Measurements from ENCODE around the gene POU3F2. TPM values are rescaled to one million over a fixed set of nuclear protein-coding genes. Genes with fewer than 3 reads are reported as not detected.

The POU3F2 gene
- total and polyA plus RNA-seq, 9 of the 15 experiments (the other 6 are each of a cell fraction or from before 2014, with no cell fraction given), result 0.08 to 0.46 (median 0.36) TPM

GRCh38 chr6:98836962-98837944, 2.9 kb downstream of the POU3F2 start:
- ATAC-seq (no peak), FAIRE-seq (no peak), DNase-seq (ENCODE audit: extremely low read depth in 1 of 4, low spot score in 3 of 4) (no peak)
- H3K27ac ChIP-seq (ENCODE audit: extremely low read depth, low read depth, low read length), result no peak overlapping the region
- peak overlapping the region; percentile 49; the same call in 1 of the 2 replicates for H2AFZ ChIP-seq (ENCODE audit: low read depth, low read length)
- in situ Hi-C loops (cut with MboI) (loop anchor here (5.0 kb wide), 1 partner anchor 65 kb away; no protein-coding TSS in a partner anchor), intact Hi-C loops (cut with micrococcal nuclease) (no loop called here)
- CTCF ChIA-PET (ENCODE audit: low intra/inter-chr PET ratio), result interaction anchor here (1.1 kb wide), 1 partner anchor 68 kb away, joined by 3 read pairs; no protein-coding TSS in a partner anchor
- H4K20me1 ChIP-seq (replicated peaks; ENCODE audit: control insufficient read depth, insufficient read depth, low read length), result no peaks in the 10 kb centered on the region
- H3K9me3 ChIP-seq (replicated peaks; ENCODE audit: control insufficient read depth, insufficient read depth, low read depth, low read length), result peaks cover 6% of the 10 kb centered on the region; the same call in 1 of the 2 replicates
- POLR2A ChIA-PET, result interaction anchor here (0.7 to 1.5 kb wide), 3 partner anchors 8 to 1536 kb away, joined by 3 to 4 read pairs (median 4); no protein-coding TSS in a partner anchor
- H3K27me3 ChIP-seq (ENCODE audit: control insufficient read depth in 2 of 2, insufficient read depth in 2 of 2, low read length in 2 of 2), result peaks cover 0 to 10% of the 10 kb centered on the region in 2 experiments; a peak in 2 of 5 replicates
- no peaks in the 10 kb centered on the region; the same call in 2 of the 3 replicates for H3K79me2 ChIP-seq (ENCODE audit: control insufficient read depth, insufficient read depth, low read length)
- H3K9ac ChIP-seq (ENCODE audit: insufficient read depth in 1 of 2, low read depth in 2 of 2, low read length in 2 of 2), result peak overlapping the region in 1 of 2 experiments; percentile 34; a peak in 1 of 4 replicates
- no TSS peak for BruUV-seq (replicated peaks)
- H3K4me1 ChIP-seq (replicated peaks in 1 of 2; ENCODE audit: control insufficient read depth in 2 of 2, insufficient read depth in 2 of 2, low read length in 2 of 2), result peaks cover 0 to 38% of the 10 kb centered on the region in 2 experiments; a peak in 4 of 5 replicates
- peak overlapping the region; percentile 36; the same call in 1 of the 2 replicates for H3K4me2 ChIP-seq (ENCODE audit: insufficient read depth, low read length)
- H3K4me3 ChIP-seq, result no peak overlapping the region
- no peaks in the 10 kb centered on the region for H3K9me1 ChIP-seq (ENCODE audit: control insufficient read depth, insufficient read depth, low read length)
- H3K36me3 ChIP-seq (ENCODE audit: control insufficient read depth, insufficient read depth, low read length), result no peaks in the 10 kb centered on the region
- WGBS (ENCODE audit: insufficient coverage, low coverage, missing lambda C conversion rate), result 7% methylated on average over 9 of the region's 9 CpGs
- TF ChIP-seq, protein P1, sequence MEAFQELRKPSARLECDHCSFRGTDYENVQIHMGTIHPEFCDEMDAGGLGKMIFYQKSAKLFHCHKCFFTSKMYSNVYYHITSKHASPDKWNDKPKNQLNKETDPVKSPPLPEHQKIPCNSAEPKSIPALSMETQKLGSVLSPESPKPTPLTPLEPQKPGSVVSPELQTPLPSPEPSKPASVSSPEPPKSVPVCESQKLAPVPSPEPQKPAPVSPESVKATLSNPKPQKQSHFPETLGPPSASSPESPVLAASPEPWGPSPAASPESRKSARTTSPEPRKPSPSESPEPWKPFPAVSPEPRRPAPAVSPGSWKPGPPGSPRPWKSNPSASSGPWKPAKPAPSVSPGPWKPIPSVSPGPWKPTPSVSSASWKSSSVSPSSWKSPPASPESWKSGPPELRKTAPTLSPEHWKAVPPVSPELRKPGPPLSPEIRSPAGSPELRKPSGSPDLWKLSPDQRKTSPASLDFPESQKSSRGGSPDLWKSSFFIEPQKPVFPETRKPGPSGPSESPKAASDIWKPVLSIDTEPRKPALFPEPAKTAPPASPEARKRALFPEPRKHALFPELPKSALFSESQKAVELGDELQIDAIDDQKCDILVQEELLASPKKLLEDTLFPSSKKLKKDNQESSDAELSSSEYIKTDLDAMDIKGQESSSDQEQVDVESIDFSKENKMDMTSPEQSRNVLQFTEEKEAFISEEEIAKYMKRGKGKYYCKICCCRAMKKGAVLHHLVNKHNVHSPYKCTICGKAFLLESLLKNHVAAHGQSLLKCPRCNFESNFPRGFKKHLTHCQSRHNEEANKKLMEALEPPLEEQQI (IDR thresholded peaks at IDR 0.05), result no peak
- TF ChIP-seq ZNF316 (IDR thresholded peaks at IDR 0.05) (peak; percentile 25; the same call in 1 of the 2 replicates), ZSCAN29 (IDR thresholded peaks at IDR 0.05) (0 out of 2 replicates have a peak, but pooled peaks have one; percentile 33), REST (IDR thresholded peaks at IDR 0.05; ENCODE audit: borderline replicate concordance) (no peak), REST (CRISPR knock-in tag; IDR thresholded peaks at IDR 0.05; ENCODE audit: low read depth) (no peak), CBX8 (IDR thresholded peaks at IDR 0.05; ENCODE audit: borderline replicate concordance, extremely low read depth, low read depth, low read length, poor library complexity, severe bottlenecking) (peak; percentile 89), HLTF (IDR thresholded peaks at IDR 0.05) (no peak), CEBPB (tag; IDR thresholded peaks at IDR 0.05) (peak; percentile 78)
- TF ChIP-seq, protein P2, sequence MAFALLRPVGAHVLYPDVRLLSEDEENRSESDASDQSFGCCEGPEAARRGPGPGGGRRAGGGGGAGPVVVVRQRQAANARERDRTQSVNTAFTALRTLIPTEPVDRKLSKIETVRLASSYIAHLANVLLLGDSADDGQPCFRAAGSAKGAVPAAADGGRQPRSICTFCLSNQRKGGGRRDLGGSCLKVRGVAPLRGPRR (CRISPR knock-in tag; IDR thresholded peaks at IDR 0.05), result no peak
